ENCODE results near the gene PAFAH1B1.

The PAFAH1B1 gene

GRCh38 chr17:2692781-2693135 lies 99.3 kb downstream of the PAFAH1B1 start:
- TF ChIP-seq SIN3A (IDR thresholded peaks at IDR 0.05; ENCODE audit: borderline replicate concordance, insufficient read depth, low read length) (no peak), POLR2AphosphoS5 (IDR thresholded peaks at IDR 0.05; ENCODE audit: low read depth, low read length) (no peak), REST (IDR thresholded peaks at IDR 0.05; ENCODE audit: insufficient read depth in 1 of 2, low read depth in 2 of 2, low read length in 2 of 2) (no peak), TAF1 (IDR thresholded peaks at IDR 0.05; ENCODE audit: borderline replicate concordance, insufficient read depth, low read length) (no peak), FOXP2 (optimal IDR thresholded peaks at IDR 0.05; ENCODE audit: borderline replicate concordance, extremely low read depth, extremely low read length, insufficient read depth) (no peak)

DNA sequence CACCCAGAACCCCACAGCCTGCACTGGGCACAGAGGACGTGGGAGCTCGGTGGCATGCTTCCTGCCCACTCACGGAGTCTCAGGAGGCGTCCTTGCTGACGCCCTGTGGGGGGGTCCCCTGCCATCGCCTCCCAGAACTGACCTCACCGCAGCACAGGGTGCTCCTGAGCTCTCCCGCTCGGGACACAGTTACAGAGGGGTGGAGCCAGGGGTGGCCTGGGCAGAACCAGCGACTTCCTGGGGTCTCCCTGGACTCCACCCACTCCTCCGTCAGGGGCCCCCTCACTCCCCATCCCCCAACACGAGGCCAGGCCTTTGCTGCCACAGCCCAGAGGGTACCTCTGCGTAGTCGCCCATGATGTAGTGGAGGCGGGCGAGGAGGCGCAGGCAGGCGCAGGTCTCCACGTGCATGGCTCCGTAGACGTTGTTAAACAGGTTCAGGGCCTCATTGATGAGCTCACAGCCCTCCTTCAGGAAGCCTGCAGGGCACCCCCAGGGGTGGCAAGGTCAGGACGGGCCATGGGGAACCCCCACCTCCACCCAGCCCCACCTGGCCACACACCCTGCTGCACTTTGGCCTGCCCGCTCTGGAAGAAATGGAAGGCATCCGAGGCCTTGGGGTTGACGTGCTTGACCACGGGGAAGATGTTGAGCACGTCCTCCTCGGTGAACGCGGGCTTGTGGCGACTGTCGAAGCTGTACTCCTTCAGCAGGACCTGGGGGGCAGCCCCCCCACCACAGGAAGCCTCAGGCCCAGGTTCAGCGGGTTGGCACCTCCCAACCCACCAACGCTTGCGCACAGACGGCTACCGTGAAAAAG lies 100.3 kb downstream of the PAFAH1B1 start:
- TF ChIP-seq FOXP2 (optimal IDR thresholded peaks at IDR 0.05; ENCODE audit: borderline replicate concordance, extremely low read depth, extremely low read length, insufficient read depth) (no peak), REST (IDR thresholded peaks at IDR 0.05; ENCODE audit: insufficient read depth in 1 of 2, low read depth in 2 of 2, low read length in 2 of 2) (no peak), SIN3A (IDR thresholded peaks at IDR 0.05; ENCODE audit: borderline replicate concordance, insufficient read depth, low read length) (no peak), POLR2AphosphoS5 (IDR thresholded peaks at IDR 0.05; ENCODE audit: low read depth, low read length) (no peak), TAF1 (IDR thresholded peaks at IDR 0.05; ENCODE audit: borderline replicate concordance, insufficient read depth, low read length) (no peak)

- TF ChIP-seq FOXP2 (optimal IDR thresholded peaks at IDR 0.05; ENCODE audit: borderline replicate concordance, extremely low read depth, extremely low read length, insufficient read depth) (no peak), TAF1 (IDR thresholded peaks at IDR 0.05; ENCODE audit: borderline replicate concordance, insufficient read depth, low read length) (no peak), REST (IDR thresholded peaks at IDR 0.05; ENCODE audit: insufficient read depth in 1 of 2, low read depth in 2 of 2, low read length in 2 of 2) (no peak), POLR2AphosphoS5 (IDR thresholded peaks at IDR 0.05; ENCODE audit: low read depth, low read length) (no peak), SIN3A (IDR thresholded peaks at IDR 0.05; ENCODE audit: borderline replicate concordance, insufficient read depth, low read length) (no peak)
Observed at GRCh38 chr17:2694381-2695242, 101.2 kb downstream of the PAFAH1B1 start.

DNA sequence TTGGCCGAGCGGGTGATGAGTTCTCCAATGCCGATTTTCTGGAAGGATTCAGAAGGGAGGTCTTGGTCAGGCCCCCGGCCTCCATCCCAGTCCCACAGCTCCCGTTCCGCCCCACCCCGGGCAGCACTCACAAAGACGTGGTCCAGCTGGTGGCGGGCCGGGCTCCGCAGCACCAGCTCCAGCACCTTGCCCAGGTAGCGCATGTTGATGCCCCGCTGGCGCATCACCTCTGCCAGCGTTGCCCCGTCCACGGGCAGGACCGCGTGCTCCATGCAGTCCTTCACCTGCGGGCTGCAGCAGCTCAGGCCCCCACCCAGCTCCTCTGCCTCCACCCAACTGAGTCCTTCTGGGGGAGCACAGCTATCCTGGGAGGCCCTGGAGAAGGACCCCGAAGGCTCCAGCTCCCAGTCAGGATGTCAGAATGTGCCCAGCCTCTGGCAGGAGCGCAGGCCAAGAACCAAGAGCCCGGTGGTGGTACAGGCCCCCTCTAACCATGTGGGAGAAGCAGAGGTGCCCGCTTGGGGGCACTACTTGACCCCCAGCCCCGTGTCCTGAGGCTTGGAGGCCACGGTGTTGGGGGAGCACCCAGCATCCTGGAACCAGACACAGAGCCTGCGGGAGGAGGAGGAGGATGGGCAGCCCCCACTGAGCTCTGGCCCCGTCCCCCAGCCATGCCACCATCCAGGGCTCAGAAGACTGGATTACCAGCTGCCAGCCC lies 101.9 kb downstream of the PAFAH1B1 start:
- TF ChIP-seq FOXP2 (optimal IDR thresholded peaks at IDR 0.05; ENCODE audit: borderline replicate concordance, extremely low read depth, extremely low read length, insufficient read depth) (no peak), REST (IDR thresholded peaks at IDR 0.05; ENCODE audit: insufficient read depth in 1 of 2, low read depth in 2 of 2, low read length in 2 of 2) (no peak), SIN3A (IDR thresholded peaks at IDR 0.05; ENCODE audit: borderline replicate concordance, insufficient read depth, low read length) (no peak), TAF1 (IDR thresholded peaks at IDR 0.05; ENCODE audit: borderline replicate concordance, insufficient read depth, low read length) (no peak), POLR2AphosphoS5 (IDR thresholded peaks at IDR 0.05; ENCODE audit: low read depth, low read length) (no peak)
